ENCODE data around the gene CENPF.

The CENPF gene

DNA sequence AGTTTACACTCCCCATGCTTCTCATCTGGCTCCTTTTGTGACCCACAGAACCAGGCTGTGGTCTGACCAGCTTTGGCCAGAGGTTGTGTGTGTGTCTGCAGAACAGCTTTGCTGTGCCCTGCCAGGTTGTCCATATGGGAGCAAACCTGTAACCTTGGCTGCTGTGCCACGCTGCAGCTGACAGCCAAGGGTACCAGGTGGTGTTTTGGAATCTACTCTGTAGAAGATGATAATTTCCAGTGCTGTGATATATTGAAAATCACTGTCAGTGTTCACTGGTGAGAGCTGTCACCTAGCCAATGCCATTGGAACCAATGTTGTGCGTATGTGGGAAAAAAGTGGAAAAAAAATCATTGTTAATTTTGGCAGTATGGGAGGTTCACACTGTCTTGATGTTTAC lies 18.2 kb downstream of the CENPF start:
- no peak for DNase-seq

GRCh38 chr1:214623430-214623829 lies 20.4 kb downstream of the CENPF start:
- DNase-seq, result no peak

DNA sequence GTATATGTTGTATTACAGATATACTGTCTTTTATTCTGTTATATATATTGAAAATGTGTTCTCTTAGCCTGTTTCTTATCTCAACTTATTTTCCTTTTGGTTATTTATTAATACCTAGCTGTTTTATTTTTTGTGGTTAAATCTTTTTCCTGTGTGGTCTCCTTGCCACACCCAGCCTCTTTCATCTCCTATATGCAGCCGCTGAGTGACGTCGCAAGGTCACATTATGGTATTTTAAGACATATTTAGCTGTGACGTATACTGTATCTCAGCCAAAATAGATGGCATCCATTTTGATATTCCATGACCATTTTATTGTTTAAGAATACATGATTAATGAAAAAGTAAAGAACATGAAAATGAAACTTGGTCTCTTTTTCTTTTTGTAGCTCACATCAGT lies 29.1 kb downstream of the CENPF start:
- DNase-seq, result no peak

GRCh38 chr1:214633686-214634085 lies 30.7 kb downstream of the CENPF start:
- DNase-seq, result no peak

DNA sequence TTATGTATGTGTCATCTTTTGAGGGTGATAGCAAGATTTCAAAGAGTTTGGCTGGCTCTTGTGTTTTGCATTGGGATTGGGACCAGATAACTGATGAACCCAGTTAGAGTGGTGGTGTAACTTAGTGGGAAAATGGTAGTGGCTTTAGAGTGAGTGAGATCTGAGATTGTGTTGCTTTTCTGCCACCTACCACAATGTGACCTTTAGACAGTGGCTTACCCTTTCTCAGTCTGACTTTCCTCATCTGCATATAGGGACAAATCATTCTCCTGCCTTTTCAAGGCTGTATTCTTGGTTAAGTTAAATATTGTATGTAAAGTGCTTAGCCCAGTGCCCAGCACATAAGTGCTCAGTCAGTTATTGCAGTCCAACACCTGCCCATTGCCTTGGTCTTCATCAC lies 31.3 kb downstream of the CENPF start:
- DNase-seq, result no peak

- no peak for DNase-seq
These were observed 32.1 kb downstream of the CENPF start for GRCh38 chr1:214635086-214635485.

DNA sequence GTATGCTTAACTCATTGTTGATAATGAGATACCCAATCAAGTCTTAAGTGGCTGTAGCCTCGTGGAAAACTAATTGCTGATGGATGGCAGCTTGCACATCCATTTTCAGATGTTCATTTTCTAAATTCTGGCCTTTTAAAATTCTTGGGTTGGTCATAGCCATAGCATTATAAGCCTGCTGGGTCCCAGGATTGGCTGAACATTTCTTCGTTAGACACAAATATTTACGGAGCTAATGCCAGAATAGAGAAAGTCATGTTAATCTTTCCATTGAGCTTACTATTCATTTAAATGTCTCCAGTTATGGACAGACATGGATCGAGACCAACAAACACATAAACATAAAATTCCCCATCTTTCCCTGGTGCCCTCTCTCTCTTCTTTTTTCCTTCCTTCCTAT lies 32.5 kb downstream of the CENPF start:
- no peak for DNase-seq

DNA sequence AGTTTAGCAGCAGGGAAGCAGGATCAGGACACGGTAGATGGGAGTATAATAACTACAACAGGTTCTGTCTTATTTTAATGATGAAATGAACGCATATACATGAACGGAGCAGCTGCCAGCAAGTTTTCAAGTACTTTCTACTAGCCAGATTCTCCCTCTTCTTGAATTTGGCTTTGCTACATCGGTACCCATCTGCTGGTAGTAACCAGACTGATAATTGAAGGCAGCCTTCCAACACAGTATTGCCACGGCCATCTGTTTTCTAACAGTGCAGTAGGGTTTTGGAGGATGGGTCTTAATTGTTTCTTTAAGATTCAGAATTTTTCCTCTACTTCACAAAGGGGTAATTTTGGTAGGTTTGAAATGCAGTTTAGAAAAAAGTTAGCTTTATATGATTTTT lies 33.4 kb downstream of the CENPF start:
- DNase-seq, result no peak

DNA sequence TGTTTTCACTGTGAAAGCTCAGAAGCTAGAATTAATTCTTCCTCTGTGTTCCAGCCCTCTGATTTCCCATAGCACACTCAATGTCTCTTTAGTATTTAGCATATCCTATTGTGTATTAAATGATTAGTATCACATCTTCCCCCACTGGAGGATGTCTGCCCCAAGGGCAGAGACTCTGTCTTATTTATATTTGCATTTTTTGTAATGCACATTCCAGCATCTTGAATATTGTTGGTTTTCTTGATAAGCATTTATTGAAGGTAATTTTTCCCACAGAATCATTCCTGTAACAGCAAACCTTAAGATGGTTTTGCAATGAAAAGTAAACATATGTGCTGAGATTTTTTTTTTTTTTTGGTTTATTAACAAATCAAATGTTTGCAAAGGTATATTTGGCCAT lies 34.1 kb downstream of the CENPF start:
- DNase-seq, result no peak

DNA sequence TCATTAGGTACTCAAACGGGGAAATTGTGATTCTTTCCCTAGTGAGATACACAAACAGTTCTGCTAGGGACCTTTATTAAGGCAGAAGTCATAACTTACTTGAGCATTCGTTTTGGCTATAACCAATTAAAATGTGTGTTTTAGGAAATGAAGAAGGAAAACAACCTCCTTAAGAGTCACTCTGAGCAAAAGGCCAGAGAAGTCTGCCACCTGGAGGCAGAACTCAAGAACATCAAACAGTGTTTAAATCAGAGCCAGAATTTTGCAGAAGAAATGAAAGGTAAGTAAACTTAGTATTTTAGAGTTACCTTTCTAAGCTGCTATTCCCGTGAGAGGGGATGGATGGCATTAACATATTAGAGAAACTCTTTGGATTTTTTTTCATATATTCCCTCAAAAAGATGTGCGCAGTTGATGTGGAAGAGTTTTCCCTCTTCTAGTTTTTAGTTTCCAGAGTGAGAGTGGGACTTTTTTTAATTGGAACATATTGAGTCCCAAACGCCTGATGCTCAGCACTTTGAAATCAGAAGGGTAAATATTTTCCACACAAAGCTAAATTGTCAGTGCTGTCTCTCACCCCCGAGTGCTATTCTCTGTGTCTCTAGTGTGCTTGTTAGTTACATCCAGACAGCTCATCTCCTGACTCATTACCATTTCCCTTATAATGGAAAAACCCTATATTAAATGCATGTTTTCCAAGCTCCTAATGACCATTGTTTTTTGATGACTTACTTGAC lies 34.9 kb downstream of the CENPF start:
- DNase-seq, result no peak

GRCh38 chr1:214638459-214638807 lies 35.4 kb downstream of the CENPF start:
- no peak for DNase-seq

GRCh38 chr1:214638997-214639396 lies 36.0 kb downstream of the CENPF start:
- DNase-seq, result no peak

GRCh38 chr1:214640431-214641213 lies 37.6 kb downstream of the CENPF start:
- DNase-seq, result no peak

- no peak for DNase-seq
These were observed 38.4 kb downstream of the CENPF start for GRCh38 chr1:214641214-214641895.

- DNase-seq, result no peak
These were observed 40.0 kb downstream of the CENPF start for GRCh38 chr1:214643030-214643429.

GRCh38 chr1:214645712-214646111 lies 42.7 kb downstream of the CENPF start:
- DNase-seq, result no peak

- DNase-seq, result no peak
These were observed 45.8 kb downstream of the CENPF start for GRCh38 chr1:214648801-214649200.

DNA sequence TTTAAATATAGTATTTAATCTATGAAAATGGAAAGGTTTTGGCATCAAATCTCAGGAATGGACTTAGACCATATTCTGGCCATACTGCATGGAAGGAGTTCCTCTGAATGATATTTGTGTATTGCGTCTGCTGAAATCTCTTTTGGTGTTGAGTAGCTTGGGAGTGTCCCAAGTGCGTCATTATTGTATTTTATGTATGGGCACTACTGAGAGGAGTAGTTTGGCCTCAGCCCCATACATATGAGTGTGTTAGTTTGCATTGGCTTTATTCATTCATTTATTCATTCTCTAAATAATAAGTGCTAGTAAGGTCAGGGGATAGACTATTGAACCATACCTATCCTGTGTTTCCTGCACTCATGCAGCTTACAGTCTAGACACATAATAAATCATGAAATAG lies 46.6 kb downstream of the CENPF start:
- DNase-seq, result no peak

DNA sequence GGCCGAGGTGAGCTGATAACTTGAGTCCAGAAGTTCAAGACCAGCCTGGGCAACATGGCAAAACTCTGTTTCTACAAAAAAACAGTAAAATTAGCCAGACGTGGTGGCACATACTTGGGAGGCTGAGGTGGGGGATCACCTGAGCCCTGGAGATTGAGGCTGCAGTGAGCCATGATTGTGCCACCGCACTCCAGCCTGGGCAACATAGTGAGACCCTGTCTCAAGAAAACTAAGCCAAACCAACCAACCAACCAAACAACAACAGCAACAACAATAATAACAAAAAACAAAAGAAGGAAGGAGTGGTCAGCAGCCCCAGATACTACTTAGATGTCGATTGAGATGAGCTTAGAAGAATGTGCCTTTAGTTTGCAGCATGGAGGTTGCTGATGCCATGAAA lies 47.7 kb downstream of the CENPF start:
- DNase-seq, result no peak

- no peak for DNase-seq
These were observed 54.3 kb downstream of the CENPF start for GRCh38 chr1:214657299-214657698.

DNA sequence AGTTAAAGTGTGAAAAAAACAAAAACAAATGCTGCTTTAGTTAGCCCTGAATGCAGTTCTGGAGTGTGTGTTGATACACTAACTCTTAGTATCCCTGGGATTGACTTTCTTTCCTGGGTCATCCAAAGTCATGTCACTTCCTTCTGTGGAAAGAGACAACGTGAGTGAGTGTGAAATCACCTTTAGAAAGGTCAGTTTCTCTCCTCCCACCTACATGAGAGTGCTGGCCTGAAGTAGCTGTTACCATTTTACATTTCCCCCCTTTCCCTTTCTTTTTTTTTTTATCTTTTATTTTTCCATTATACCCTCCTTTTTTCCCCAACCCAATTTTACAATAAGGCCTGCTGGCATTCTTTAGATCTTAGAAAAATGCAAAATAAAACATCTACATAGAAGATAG lies 55.2 kb downstream of the CENPF start:
- no peak for DNase-seq

DNA sequence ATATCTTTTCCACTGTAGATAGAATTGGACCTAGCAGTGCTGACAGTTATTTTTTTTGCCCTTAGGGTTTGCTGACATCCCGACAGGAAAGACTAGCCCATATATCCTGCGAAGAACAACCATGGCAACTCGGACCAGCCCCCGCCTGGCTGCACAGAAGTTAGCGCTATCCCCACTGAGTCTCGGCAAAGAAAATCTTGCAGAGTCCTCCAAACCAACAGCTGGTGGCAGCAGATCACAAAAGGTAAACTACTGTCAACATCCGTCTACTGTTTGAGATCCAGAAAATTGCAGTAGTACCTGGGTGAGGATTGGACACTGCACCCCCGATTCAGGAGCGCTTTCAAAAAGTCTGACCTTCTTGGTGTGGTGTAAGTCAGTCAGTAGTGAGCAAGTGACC lies 55.8 kb downstream of the CENPF start:
- DNase-seq, result no peak

DNA sequence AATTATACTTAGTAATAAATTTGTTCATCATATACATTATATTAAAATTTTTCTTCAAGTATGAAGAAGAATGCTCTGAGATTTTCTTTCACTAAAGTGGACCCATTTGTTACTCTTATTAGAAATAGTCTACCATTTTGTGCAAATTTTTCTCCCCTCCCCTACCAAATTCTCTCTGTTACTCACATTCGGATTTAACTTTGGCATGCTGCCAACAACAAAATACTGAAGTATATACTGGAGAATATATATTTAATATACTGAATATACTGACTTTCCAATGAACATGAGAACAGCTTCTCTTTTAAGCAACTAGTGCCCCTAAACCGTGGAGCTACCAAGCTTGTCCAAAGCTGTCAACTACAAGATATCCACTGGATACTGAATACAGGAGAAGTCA lies 57.2 kb downstream of the CENPF start:
- no peak for DNase-seq

DNA sequence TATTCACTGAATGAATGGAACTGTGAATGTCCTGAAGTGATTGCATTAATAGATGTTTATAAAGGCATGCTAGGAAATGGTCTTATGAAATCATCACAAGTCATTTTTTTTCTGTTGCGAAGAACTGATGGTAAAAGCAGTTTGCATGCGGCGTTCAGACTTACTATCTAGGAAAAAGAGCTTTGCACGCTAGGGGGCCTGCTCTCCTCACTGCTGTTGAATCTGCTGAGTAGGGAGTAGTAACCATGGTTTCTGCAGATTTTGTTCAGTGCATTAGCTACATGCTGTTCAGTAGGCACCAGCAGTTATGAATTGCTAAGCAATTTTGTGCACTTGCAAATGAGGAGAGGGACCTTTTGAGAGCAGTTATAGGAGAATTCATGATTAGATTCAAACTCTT lies 57.9 kb downstream of the CENPF start:
- no peak for DNase-seq
